A549 (cell line): ENCODE measurements around the gene ACTR2.

ENCODE experiments used
- CTCF ChIP-seq: fragments of >200 bp; sonication (Bioruptor Twin); formaldehyde crosslinking; IDR thresholded peaks from 3 replicates; pipeline ENCODE4 v1.5.1; 2016
- ELK1 ChIP-seq: fragments of 150-350 bp; IDR thresholded peaks from 2 replicates; pipeline ENCODE4 v1.6.1; 2014; ENCODE audit warnings: low read depth, mild to moderate bottlenecking, low read length
- EP300 ChIP-seq, 2 experiments: fragments of >200 bp; sonication (Bioruptor Twin); formaldehyde crosslinking; IDR thresholded peaks; 2 replicates in 1 of 2; 3 replicates in 1 of 2; pipeline ENCODE4 v1.6.1; 2016 to 2017
- ESRRA ChIP-seq: fragments of 150-350 bp; IDR thresholded peaks from 2 replicates; pipeline ENCODE4 v1.6.1; 2014; ENCODE audit warnings: mild to moderate bottlenecking, low read length, borderline replicate concordance
- HDAC2 ChIP-seq: fragments of 200-600 bp; sonication (generic); IDR thresholded peaks from 2 replicates; pipeline ENCODE4 v1.6.1; 2016
- RCOR1 ChIP-seq: fragments of 150-350 bp; IDR thresholded peaks from 2 replicates; pipeline ENCODE4 v1.6.1; 2014; ENCODE audit warnings: antibody characterized with exemption, low read length, low read depth

GRCh38 chr2:65265671-65266045 is 38.0 kb downstream of the ACTR2 start:
- TF ChIP-seq RCOR1 (no peak), HDAC2 (no peak), CTCF (no peak), EP300 (IDR thresholded peaks at IDR 0.05) (no peak), ESRRA (no peak), ELK1 (no peak)
